ENCODE measurements around the gene LRRC55.

Gene LRRC55

GRCh38 chr11:57233702-57234101 lies 51.9 kb downstream of the LRRC55 start:
- no peak for TF ChIP-seq CTCF (IDR thresholded peaks at IDR 0.05; ENCODE audit: low read depth, low read length)
- no peak overlapping the region for H3K4me3 ChIP-seq (ENCODE audit: low read depth, low read length)

DNA sequence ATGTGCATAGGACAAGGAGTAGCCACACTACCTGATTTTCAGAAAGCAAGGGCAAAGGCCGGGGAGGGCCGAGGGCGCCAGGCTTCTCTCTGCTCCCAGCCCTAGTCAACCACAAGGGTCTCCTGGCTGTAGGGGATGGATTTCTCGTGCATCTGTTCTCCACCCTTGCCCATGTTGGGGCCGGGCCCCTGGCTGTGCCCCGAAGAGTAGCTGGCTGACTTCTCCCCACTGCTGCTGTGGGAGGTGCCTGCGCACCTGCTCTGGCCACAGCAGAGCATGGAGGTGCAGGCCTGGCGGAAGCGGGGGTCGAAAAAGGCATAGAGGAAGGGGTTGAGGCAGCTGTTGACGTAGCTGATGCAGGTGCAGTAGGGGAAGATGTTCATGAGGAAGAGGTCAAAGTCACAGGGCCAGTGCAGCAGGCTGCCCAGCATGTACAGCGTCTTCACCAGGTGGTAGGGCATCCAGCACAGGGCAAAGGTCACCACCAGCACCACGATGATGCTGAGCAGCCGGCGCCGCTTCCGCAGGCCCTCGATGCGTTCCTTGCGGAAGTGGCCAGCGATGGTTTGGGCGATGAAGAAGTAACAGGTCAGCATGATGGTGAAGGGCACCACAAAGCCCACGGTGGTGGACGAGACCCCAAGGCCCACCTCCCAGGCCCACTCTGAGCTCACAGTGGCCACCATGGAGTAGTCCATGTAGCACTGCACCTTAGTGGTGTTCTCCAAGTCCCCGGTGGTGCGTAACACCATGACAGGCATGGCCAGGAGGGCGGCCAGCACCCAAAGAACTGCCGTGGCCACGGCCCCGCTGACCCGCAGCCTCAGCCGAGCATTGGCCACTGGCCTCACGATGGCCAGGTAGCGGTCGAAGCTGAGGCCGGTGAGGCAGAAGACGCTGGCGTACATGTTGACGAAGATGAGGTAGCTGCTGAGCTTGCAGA lies 54.3 kb downstream of the LRRC55 start:
- no peak overlapping the region for H3K4me3 ChIP-seq (ENCODE audit: low read depth, low read length)
- no peak for TF ChIP-seq CTCF (IDR thresholded peaks at IDR 0.05; ENCODE audit: low read depth, low read length)

DNA sequence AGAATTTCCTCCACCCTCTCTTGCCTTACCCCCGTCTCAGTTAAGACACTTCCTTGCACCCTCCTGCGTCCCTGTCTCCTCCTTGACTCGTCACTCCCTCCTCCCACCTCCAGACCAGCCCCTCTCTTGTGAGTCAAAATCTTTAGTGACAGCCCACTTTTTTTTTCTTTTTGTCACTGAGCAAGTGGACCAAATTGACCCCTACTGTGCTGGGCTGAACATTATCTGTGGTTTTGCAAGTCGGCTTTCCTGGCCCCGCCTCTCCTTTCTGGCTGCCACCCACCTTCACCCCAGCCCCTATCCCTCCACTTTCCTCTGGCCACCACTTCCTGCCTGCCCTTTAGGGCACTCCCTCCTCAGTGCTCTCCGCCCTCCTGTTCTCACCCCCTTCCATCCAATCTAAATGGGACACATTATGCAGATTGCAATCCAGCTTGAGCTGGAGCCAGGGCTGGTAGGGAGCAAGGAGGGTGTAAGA lies 55.5 kb downstream of the LRRC55 start, which contains the start of gene APLNR:
Gene APLNR (minus strand): TSS at position 47 of the 478 bp plus-strand sequence. CDS start 246 bp downstream, outside the sequence.
- no peak for TF ChIP-seq CTCF (IDR thresholded peaks at IDR 0.05; ENCODE audit: low read depth, low read length)
- H3K4me3 ChIP-seq (ENCODE audit: low read depth, low read length): no peak within 1 kb of the TSS

DNA sequence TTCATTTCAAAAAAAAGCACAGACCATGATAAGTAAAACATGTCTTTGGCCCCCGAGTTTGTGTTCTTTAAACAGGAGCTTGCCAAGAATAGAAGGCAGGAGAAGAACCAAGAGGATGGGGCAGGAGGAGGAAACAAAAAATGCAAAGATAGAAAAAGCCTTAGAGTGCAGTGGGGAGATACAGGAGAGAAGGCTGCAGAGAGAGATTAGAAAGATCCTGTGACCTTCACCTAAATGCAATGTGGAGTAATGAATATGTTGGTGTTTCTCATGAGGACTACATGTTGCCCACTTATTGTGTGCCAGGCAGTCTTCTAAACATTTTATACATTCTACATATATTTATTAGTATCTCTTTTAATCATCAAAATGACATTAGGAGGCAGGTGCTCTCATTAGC lies 57.6 kb downstream of the LRRC55 start:
- H3K4me3 ChIP-seq (ENCODE audit: low read depth, low read length): no peak overlapping the region
- no peak for TF ChIP-seq CTCF (IDR thresholded peaks at IDR 0.05; ENCODE audit: low read depth, low read length)

DNA sequence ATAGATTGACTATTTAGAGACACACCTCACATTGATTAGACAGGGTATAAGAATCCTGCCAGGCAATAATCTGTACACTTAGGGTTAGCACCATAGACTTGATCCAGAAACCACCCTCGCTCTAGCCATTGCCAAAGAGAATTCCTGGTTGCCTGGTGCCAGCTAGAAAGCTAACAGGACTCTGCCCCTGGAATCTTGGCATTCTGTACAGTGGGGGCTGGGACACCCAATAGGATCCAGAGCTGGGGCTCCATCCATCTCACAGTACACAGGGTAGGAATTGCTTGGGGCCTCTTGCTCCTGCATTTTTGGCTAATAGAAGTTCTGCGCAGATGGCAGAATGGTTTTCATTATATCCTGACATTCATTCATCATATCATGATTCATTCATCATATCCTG lies 58.3 kb downstream of the LRRC55 start:
- TF ChIP-seq CTCF (IDR thresholded peaks at IDR 0.05; ENCODE audit: low read depth, low read length): no peak
- H3K4me3 ChIP-seq (ENCODE audit: low read depth, low read length): no peak overlapping the region

- no peak overlapping the region for H3K4me3 ChIP-seq (ENCODE audit: low read depth, low read length)
- no peak for TF ChIP-seq CTCF (IDR thresholded peaks at IDR 0.05; ENCODE audit: low read depth, low read length)
Measured at GRCh38 chr11:57240757-57241156, 59.0 kb downstream of the LRRC55 start.

All from WI38 (cell line).